Calu3 (cell line): Measurements from ENCODE around the gene EHD2. TPM values are rescaled to one million over a fixed set of nuclear protein-coding genes. Genes with fewer than 3 reads are reported as not detected.

Experiments used
- BruUV-seq: library from RNA; stranded (reverse); fragments of 400-500 nt; replicated peaks from 2 replicates; lab custom pipeline; 2021; lab: Mats Ljungman, UMichigan
- CTCF ChIA-PET: fragments of 300-600 bp; sonication (Branson Sonifier 250); formaldehyde crosslinking; loops from one replicate; lab custom pipeline; 2022; ENCODE audit warnings: antibody characterized with exemption; lab: Charles Lee
- DNase-seq: peaks from one replicate; pipeline ENCODE4 v3.0.0; 2022
- H3K27ac Mint-ChIP-seq: one replicate; pipeline ENCODE4 v1.8.0; 2022; ENCODE audit warnings: mixed read lengths; ENCODE audit not compliant: unreplicated experiment
- H3K27me3 Mint-ChIP-seq: one replicate; pipeline ENCODE4 v1.8.0; 2022; ENCODE audit warnings: mixed read lengths; ENCODE audit not compliant: unreplicated experiment
- H3K36me3 Mint-ChIP-seq: one replicate; pipeline ENCODE4 v1.8.0; 2022; ENCODE audit warnings: mild to moderate bottlenecking, moderate library complexity, mixed read lengths; ENCODE audit not compliant: insufficient read depth, unreplicated experiment
- H3K4me1 Mint-ChIP-seq: one replicate; pipeline ENCODE4 v1.8.0; 2022; ENCODE audit warnings: mild to moderate bottlenecking, low read depth, mixed read lengths; ENCODE audit not compliant: unreplicated experiment
- H3K4me3 Mint-ChIP-seq: one replicate; pipeline ENCODE4 v1.8.0; 2022; ENCODE audit warnings: mild to moderate bottlenecking, low read depth, moderate library complexity, mixed read lengths; ENCODE audit not compliant: unreplicated experiment
- H3K9me3 Mint-ChIP-seq: one replicate; pipeline ENCODE4 v1.8.0; 2022; ENCODE audit warnings: low read depth, mixed read lengths; ENCODE audit not compliant: unreplicated experiment
- intact Hi-C: fragments of 100-400 bp; cut with micrococcal nuclease; formaldehyde crosslinking; loops from one replicate; pipeline ENCODE4 v1.10.0; 2022; ENCODE audit not compliant: unreplicated experiment
- total RNA-seq: library from RNA; stranded (reverse); gene quantifications from 2 replicates; pipeline ENCODE4 v1.2.3, GENCODE V29; 2022
- TF ChIP-seq, protein P1 (sequence below): fragments of 200-600 bp; IDR thresholded peaks from one replicate; pipeline ENCODE4 v1.8.0; 2022; ENCODE audit warnings: antibody characterized with exemption; ENCODE audit not compliant: unreplicated experiment

Gene EHD2
- total RNA-seq, 1 experiment from 2014 or later, result 52.3 TPM

DNA sequence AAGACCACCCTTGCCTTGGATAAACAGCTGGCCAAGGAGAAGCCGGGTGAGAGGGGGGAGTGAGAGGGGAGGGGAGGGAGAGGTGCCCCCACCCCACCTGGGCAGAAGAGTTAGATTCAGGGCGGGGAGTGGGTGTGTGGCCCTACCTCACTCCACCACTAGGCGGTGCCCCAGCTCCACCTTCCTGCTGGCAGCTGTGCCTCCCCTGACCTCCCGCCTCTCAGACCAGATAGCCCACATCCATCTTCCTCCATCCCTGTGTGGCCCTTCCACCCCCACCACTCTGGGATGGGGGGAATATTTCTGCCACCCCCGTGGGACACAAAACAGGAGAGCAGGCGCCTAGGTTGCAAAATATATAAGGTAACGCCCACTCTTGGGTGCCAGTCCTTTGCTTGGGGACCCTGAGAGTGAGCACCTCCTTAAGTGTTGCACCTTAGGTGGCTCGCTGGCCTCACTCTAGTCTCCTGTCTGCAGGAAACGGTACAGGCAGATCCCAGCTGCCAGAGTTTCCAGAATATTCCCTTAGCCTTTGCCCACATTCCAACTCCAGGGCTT lies 13.8 kb upstream of the EHD2 start:
- Mint-ChIP-seq H3K4me3 (no peak overlapping the region), H3K9me3 (no peaks in the 10 kb centered on the region), H3K36me3 (peaks cover 32% of the 10 kb centered on the region), H3K27ac (no peak overlapping the region), H3K4me1 (no peaks in the 10 kb centered on the region), H3K27me3 (no peaks in the 10 kb centered on the region)
- DNase-seq, result peak; percentile 78
- CTCF ChIA-PET, result interaction anchor here (0.6 to 5.4 kb wide), 5 partner anchors 184 to 351 kb away, joined by 4 to 44 read pairs (median 4); partner anchors contain the start of genes DHX34 and NAPA
- TF ChIP-seq, protein P1, sequence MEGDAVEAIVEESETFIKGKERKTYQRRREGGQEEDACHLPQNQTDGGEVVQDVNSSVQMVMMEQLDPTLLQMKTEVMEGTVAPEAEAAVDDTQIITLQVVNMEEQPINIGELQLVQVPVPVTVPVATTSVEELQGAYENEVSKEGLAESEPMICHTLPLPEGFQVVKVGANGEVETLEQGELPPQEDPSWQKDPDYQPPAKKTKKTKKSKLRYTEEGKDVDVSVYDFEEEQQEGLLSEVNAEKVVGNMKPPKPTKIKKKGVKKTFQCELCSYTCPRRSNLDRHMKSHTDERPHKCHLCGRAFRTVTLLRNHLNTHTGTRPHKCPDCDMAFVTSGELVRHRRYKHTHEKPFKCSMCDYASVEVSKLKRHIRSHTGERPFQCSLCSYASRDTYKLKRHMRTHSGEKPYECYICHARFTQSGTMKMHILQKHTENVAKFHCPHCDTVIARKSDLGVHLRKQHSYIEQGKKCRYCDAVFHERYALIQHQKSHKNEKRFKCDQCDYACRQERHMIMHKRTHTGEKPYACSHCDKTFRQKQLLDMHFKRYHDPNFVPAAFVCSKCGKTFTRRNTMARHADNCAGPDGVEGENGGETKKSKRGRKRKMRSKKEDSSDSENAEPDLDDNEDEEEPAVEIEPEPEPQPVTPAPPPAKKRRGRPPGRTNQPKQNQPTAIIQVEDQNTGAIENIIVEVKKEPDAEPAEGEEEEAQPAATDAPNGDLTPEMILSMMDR, result peak; percentile 96
- intact Hi-C loops, result loop anchor here (1.0 to 2.0 kb wide), 2 partner anchors 91 to 184 kb away; partner anchors contain the start of genes BICRA and NAPA
- no TSS peak for BruUV-seq

DNA sequence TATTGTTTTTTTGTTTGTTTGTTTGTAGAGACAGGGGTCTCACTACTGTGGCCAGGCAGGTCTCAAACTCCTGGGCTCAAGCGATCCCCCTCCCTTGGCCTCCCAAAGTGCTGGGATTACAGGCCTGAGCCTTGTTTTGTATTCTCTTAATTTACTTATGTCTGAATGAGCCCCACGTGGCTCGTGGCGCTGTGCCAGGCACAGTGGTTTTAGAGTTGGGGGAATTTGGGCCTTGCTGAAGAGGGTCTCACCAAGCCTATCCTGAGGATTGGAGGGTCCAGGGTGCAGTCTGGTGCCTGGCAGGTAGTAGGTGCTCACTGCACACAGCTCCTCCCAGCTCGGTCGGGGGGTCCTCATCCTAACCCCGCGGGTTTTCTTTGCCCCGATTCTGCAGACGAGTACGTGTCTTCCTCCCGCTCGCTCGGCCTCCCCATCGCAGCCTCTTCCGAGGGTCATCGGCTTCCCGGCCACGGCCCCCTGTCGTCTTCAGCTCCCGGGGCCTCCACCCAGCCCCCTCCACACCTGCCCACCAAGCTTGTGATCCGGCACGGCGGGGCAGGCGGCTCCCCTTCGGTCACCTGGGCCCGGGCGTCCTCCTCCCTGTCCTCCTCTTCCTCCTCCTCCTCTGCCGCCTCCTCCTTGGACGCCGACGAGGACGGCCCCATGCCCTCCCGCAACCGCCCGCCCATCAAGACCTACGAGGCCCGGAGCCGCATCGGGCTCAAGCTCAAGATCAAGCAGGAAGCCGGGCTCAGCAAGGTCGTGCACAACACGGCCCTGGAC lies 12.1 kb upstream of the EHD2 start:
- CTCF ChIA-PET, result interaction anchor here (1.1 kb wide), 1 partner anchor 273 kb away, joined by 3 read pairs; no protein-coding TSS in a partner anchor
- TF ChIP-seq, protein P1, result no peak
- Mint-ChIP-seq H3K4me1 (no peaks in the 10 kb centered on the region), H3K36me3 (peaks cover 32% of the 10 kb centered on the region), H3K9me3 (no peaks in the 10 kb centered on the region), H3K4me3 (no peak overlapping the region), H3K27ac (no peak overlapping the region), H3K27me3 (no peaks in the 10 kb centered on the region)
- no peak for DNase-seq
- intact Hi-C loops, result no loop called here
- no TSS peak for BruUV-seq

DNA sequence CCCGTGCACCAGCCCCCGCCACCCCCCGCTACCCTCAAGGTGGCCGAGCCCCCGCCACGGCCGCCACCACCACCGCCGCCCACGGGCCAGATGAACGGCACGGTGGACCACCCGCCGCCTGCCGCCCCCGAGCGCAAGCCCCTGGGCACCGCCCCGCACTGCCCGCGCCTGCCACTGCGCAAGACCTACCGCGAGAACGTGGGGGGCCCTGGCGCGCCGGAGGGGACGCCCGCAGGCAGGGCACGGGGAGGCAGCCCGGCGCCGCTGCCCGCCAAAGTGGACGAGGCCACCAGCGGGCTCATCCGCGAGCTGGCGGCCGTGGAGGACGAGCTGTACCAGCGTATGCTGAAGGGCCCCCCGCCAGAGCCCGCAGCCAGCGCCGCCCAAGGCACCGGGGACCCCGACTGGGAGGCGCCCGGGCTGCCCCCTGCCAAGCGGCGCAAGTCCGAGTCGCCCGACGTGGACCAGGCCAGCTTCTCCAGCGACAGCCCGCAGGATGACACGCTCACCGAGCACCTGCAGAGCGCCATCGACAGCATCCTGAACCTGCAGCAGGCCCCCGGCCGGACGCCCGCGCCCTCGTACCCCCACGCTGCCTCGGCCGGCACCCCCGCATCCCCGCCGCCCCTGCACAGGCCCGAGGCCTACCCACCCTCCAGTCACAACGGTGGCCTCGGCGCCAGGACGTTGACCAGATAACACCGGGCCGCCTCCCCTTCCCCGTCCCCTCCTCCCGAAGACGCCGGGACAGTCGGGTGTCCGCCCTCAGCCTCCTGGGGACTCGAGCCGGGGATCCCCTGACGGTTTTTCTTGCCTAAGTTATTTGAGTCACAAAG lies 11.3 kb upstream of the EHD2 start:
- TF ChIP-seq, protein P1, result no peak
- Mint-ChIP-seq H3K9me3 (no peaks in the 10 kb centered on the region), H3K36me3 (peaks cover 37% of the 10 kb centered on the region), H3K27me3 (no peaks in the 10 kb centered on the region), H3K4me1 (no peaks in the 10 kb centered on the region), H3K27ac (no peak overlapping the region), H3K4me3 (no peak overlapping the region)
- intact Hi-C loops, result no loop called here
- CTCF ChIA-PET, result interaction anchor here (1.1 kb wide), 1 partner anchor 274 kb away, joined by 3 read pairs; no protein-coding TSS in a partner anchor
- no TSS peak for BruUV-seq
- no peak for DNase-seq

DNA sequence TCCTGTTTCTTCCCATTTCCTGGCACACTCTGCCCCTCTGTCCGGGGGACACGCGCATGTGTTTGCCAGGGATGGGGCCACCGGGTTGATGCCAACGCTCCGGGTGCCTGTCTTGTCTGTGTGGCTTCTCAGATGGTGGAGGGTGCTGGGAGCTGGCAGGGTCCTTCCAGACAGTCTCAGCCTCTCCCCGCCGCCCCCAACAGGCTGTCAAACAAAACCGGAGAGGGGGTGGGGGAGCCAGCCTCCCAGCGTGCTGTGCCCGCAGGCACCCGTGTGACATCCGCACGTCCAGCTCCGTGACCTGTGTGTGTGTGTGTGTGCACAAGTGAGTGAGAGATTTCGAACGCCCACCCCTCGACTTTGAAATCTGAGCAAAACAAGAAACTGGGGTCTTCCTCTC lies 10.6 kb upstream of the EHD2 start:
- H3K4me3 Mint-ChIP-seq, result no peak overlapping the region
- no peaks in the 10 kb centered on the region for H3K9me3 Mint-ChIP-seq
- peaks cover 44% of the 10 kb centered on the region for H3K36me3 Mint-ChIP-seq
- DNase-seq, result no peak
- TF ChIP-seq, protein P1, result no peak
- intact Hi-C loops, result no loop called here
- CTCF ChIA-PET, result no interaction called here
- H3K4me1 Mint-ChIP-seq, result no peaks in the 10 kb centered on the region
- H3K27me3 Mint-ChIP-seq, result no peaks in the 10 kb centered on the region
- BruUV-seq, result TSS peak; percentile 68
- H3K27ac Mint-ChIP-seq, result no peak overlapping the region
